Astrocyte of the cerebellum (primary cell): Measurements from ENCODE around the gene FUNDC2.
A peak's percentile ranks its signal among the peaks of the same experiment; 100 is the strongest.

ENCODE experiments used
- DNase-seq: peaks from one replicate; pipeline ENCODE4 v3.0.0-alpha.2; 2011; ENCODE audit warnings: low read depth
- H3K4me3 ChIP-seq: 2 replicates; pipeline ENCODE4 v1.5.1; 2011; ENCODE audit warnings: mild to moderate bottlenecking, low read depth, low read length, moderate library complexity
- in situ Hi-C: cut with HindIII; loops from 2 replicates; pipeline ENCODE4 v1.10.0; 2017; ENCODE audit warnings: low sequenced_read_pairs
- TF ChIP-seq, protein P1 (sequence below): IDR thresholded peaks from 2 replicates; pipeline ENCODE4 v1.5.1; 2012; ENCODE audit warnings: low read length, low read depth, moderate library complexity, mild to moderate bottlenecking; ENCODE audit errors: missing control alignments

FUNDC2 gene

DNA sequence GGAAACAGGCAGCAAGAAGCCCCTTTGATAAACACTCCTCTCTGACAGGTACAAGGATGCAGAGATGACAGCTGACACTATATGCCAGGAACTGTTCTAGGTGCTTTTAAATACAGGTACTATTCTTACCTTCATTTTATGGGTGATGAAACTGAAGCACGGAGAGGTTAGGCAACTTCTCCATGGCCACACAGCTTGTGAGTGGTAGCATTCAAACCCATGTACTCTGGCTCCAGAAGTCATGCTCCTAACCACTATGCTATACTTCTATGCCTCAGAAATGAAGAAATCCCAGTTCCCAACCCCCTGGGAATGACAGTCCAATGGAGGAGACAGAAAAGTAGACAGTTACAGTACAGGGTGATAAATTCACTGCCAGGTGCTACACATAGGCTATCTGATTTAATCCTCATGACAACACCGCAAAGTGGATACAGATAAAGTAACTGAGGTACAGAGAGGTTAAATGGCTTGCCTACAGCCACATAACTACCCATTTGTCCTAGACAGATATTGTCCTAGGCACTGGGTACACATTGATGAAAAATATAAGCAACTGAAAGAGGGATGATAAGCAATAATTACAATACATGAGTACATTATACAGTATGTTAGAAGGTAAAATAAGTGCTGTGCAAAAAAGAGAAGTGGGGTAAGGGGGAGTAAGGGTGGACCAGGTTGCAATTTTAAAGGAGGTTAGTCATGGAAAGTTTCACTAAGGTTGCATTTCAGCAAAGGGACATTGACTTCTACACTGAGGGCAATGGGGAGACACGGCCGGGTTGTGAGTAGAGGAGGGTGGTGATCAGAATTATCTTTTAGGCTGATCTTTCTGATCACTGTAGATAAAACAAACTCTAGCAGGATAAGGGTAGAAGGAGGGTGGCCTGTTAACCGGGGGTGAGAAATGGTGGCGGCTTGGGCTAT is 2.5 kb upstream of the FUNDC2 start:
- in situ Hi-C loops = no loop called here
- TF ChIP-seq, protein P1, sequence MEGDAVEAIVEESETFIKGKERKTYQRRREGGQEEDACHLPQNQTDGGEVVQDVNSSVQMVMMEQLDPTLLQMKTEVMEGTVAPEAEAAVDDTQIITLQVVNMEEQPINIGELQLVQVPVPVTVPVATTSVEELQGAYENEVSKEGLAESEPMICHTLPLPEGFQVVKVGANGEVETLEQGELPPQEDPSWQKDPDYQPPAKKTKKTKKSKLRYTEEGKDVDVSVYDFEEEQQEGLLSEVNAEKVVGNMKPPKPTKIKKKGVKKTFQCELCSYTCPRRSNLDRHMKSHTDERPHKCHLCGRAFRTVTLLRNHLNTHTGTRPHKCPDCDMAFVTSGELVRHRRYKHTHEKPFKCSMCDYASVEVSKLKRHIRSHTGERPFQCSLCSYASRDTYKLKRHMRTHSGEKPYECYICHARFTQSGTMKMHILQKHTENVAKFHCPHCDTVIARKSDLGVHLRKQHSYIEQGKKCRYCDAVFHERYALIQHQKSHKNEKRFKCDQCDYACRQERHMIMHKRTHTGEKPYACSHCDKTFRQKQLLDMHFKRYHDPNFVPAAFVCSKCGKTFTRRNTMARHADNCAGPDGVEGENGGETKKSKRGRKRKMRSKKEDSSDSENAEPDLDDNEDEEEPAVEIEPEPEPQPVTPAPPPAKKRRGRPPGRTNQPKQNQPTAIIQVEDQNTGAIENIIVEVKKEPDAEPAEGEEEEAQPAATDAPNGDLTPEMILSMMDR = no peak
- no peak for DNase-seq
- no peak overlapping the region for H3K4me3 ChIP-seq

DNA sequence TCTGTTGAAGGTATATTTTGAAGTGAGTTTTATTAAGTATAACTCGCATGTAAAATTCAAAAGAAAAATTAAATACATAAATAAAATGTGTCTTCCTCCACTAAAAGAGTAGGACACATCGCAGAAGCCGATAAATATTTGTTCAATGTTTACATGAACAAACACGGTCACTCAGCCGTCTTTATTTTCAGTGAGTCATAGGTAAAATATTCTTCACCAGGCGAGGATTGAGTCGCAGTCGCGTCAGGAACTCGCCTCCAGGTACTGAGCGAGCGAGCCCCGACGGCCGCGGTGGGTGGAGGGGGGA is 271 bp upstream of the FUNDC2 start:
- TF ChIP-seq, protein P1 = no peak
- in situ Hi-C loops = no loop called here
- H3K4me3 ChIP-seq = peak overlapping the region; percentile 69
- DNase-seq = no peak

DNA sequence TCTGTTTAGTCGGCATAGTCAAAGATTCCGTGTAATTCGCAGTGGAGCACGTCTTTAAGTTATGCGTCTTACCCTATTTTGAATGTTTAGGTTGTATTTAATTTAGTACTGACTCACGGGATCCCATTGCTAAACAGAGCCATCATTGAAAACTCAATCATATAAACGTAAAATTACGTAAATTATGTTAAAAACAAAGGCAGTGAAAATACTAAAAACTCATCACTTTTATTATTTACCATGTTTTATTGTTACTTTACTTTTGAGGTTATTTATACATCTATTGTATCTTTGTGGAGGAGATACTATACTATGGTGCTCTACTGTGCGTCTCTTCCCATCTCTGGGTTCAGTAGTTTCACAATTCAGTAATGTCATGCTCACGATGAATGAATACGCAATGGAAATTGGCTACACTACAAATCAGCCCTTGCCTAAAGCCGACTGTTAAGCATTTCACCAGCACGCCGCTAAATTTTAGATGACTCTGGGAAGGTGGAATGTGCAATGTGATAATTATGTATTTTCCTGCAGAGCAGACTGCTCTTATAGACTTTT is 944 bp downstream of the FUNDC2 start:
- in situ Hi-C loops = no loop called here
- DNase-seq = peak; percentile 65
- TF ChIP-seq, protein P1 = no peak

DNA sequence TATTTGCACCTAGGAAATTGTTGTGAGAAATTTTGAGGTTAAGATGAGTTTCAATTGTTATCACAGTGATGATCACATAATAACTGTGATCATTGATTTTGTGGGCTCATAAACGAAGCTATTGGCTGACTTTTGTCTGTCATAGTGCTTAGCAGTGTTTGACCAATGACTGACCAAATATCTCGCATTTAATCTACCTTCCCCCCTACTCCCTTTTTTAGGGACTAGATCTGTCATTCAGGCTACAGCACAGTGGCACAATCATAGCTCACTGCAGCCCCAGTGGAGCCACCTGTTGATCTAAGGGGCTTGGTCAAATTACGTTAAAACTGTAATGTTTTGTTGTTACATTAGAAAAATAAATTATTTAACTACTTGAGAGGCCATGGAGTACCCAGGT is 1.5 kb downstream of the FUNDC2 start:
- in situ Hi-C loops = no loop called here
- H3K4me3 ChIP-seq = peak overlapping the region; percentile 69
- TF ChIP-seq, protein P1 = no peak
- no peak for DNase-seq

More for the DNA sequence above, 944 bp downstream of the FUNDC2 start:
- peak overlapping the region; percentile 69 for H3K4me3 ChIP-seq

DNA sequence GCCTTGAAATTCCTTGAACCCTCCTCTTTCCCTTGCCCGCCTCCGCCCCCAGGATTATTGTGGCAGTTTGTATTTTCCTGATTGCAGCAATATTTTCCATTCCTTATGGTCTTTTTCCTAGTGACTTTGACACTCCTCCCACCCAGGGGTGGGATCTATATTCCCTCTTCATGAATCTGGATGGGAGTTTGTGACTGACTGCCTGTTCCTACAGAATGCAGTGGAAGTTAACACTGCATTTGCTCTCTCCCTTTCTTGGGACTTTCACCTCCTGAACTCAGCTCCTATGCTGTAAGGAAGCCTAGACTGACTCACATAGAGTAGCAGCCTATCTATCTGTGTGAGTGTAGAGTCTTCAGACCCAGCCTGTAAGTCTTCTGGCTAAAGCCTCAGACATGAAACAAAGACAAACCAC is 2.2 kb downstream of the FUNDC2 start:
- in situ Hi-C loops = no loop called here
- peak; percentile 13 for DNase-seq
- H3K4me3 ChIP-seq = no peak overlapping the region
- TF ChIP-seq, protein P1 = no peak

DNA sequence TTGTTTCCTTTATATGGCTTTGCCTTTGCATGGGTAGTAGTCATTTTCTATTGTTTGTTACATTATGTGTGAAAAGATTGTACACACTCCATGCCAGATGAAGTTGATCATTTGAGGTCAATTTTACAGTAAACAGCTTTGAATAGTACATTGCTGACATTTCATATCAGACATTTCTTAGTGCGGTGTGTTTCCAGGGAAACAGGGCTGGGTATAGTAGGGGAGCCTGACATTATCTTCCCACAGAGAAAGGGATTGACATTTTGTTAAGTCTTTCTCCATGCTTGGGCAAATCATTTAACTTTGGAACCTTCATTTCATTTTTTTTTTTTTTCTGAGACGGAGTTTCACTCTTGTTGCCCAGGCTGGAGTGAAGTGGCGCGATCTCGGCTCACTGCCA is 5.0 kb downstream of the FUNDC2 start:
- in situ Hi-C loops = no loop called here
- no peak overlapping the region for H3K4me3 ChIP-seq
- no peak for DNase-seq
- TF ChIP-seq, protein P1 = no peak
